Transverse colon (tissue), 4 donors: Measurements from ENCODE around the gene DCAF8L1.

ENCODE experiments used
- CTCF ChIP-seq, 5 experiments: fragments of 200-600 bp in 3 of 5; fragments of 450-650 bp in 2 of 5; sonication (generic) in 3 of 5; IDR thresholded peaks; 1 replicate in 2 of 5; 2 replicates in 3 of 5; pipeline ENCODE4 v1.5.1; 2016 to 2017; ENCODE audit warnings: antibody characterized with exemption in 5 of 5, inconsistent platforms in 3 of 5, mild to moderate bottlenecking in 2 of 5, moderate library complexity in 1 of 5
- EP300 ChIP-seq: sonication (generic); formaldehyde crosslinking; IDR thresholded peaks from one replicate; pipeline ENCODE4 v1.6.1; 2017; ENCODE audit warnings: antibody characterized with exemption, low read depth
- POLR2A ChIP-seq: fragments of 450-650 bp; IDR thresholded peaks from one replicate; pipeline ENCODE4 v1.6.1; 2016; ENCODE audit warnings: antibody characterized with exemption, mild to moderate bottlenecking, moderate library complexity
- POLR2AphosphoS5 ChIP-seq, 3 donors: sonication (generic); formaldehyde crosslinking; IDR thresholded peaks; one replicate each; pipeline ENCODE4 v1.6.1; 2016; ENCODE audit warnings: antibody characterized with exemption in 3 of 3

GRCh38 chrX:28015993-28016392, 34.7 kb upstream of the DCAF8L1 start:
- no peak for TF ChIP-seq CTCF (IDR thresholded peaks at IDR 0.05)
- TF ChIP-seq POLR2A = no peak
- TF ChIP-seq POLR2AphosphoS5 (IDR thresholded peaks at IDR 0.05) = no peak
- TF ChIP-seq EP300 = no peak
